NCI-H524 (cell line): ENCODE results near the gene CPSF2.
A peak's percentile ranks its signal among the peaks of the same experiment; 100 is the strongest.
"Not testable (repeated sequence)": the region's sequence is repeated elsewhere in the genome, so short reads cannot be mapped to it uniquely, and the experiment has no call there.

Experiments used
- DNase-seq, 2 experiments: peaks; one replicate each; lab custom pipeline; 2025; lab: John Stamatoyannopoulos, UW

The CPSF2 gene

DNA sequence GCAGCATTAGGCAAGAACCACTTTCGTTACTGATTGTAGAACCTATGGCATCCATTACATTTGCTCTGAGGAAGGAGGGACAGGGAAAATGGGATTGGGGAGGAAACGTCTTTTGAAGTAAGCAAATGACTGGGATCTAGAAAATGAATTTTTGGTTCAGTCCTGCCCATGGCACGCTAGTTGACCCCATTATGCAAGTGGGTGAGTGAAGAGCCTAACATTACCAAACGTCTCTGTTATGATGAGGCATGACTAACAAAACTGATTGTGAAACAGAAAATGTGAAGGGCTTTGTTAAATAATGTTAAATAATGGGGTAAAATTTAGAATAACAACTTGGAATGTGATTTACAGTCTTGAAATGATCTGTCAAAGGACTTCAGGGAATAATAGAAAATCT is 38.9 kb downstream of the CPSF2 start:
- DNase-seq: no peak

DNA sequence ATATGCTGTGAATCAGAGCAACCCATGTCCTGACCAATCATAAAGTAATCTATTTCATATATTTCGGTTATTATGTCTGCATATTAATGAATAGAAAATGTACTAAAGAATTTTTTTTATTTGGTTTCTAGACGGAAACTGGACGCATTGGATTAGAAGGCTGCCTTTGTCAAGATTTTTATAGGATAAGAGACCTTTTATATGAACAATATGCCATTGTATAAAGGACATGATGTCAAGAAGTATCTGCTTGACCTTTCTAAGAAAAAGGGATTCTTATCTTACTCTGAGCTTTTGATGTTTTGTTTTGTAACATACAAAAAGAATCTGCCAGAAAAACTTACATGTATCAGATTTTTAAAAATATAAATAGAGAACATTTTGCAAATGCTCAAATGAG is 39.8 kb downstream of the CPSF2 start:
- DNase-seq: no peak

DNA sequence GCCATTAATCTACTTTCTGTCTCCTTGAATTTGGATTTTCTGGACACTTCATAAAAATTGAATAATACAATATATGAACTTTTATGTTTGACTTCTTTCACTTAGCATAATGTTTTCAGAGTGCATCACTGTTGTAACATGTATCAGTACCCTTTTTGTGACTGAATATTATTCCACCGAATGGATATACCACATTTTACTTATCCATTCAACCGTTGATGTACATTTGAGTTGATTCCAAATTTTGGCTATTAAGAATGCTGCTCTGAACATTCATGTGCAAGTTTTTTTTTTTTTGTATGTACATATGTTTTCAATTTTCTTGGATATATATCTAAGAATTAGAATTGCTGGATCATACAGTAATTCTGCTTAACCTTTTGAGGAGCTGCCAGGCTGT is 43.2 kb downstream of the CPSF2 start:
- no peak for DNase-seq

DNA sequence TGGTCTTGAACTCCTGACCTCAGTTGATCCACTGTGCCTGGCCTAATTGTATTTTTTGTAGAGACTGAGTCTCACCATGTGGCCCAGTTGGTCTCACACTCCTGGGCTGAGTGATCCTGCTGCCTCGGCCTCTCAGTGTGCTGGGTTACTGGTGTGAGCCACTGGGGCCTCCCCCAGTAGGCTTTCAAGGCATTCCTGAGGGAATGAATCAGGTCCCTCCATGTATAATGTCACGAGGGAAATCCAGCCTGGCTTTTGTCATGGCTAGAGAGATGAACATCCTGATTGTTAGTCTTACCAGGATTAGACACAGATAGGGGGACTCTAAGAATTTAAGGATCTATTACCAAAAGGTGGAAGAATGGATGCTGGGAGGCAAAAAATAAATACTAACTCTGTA is 51.9 kb downstream of the CPSF2 start:
- no peak for DNase-seq

DNA sequence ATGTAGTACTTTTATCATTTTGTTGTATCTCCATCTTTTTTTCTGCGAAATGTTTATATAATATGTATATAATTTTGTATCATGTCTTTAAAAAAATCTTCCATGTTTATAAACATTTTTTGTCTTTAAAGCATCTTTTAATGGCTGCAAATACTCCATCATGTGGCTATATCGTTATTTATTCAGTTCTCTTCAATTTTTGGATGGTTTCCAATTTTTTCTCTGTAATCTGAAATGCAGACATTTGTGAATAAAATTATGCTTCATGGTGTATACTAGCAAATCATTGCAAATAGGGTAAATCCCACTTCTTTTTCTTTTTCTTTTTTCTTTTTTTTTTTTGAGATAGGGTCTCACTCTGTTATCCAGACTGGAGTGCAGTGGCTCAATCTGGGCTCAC is 54.0 kb downstream of the CPSF2 start:
- no peak for DNase-seq

DNA sequence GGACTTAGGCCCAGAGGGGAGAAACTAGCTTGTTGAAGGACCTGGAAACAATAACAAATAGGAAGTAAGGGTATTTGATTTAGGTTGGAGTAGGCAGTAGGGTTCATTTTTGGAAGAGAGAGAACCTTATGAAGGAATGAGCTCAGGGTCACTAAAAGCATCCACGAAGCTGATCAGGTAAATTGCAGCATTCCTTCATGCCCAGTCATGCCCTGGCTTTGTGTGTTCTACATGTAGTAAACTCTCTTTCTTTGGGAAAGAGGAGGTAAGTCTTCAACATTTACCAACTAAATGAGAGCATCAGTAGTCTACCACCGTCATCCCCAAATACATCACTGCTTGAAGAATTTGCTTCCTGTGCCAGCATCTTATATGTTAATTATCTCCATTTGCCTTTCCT is 54.7 kb downstream of the CPSF2 start:
- DNase-seq: no peak

DNA sequence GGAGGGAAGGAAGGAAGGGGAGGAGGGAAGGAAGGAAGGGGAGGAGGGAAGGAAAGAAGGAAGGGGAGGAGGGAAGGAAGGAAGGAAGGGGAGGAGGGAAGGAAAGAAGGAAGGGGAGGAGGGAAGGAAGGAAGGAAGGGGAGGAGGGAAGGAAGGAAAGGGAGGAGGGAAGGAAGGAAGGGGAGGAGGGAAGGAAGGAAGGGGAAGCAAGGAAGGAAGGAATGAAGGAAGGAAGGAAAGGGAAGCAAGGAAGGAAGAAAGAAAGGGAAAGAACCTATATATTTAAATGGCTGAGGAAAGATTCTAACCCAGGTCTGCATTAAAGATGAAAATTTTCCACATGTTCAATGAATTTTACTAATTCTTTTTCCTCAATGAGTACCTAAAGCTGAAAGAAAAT is 57.4 kb downstream of the CPSF2 start:
- DNase-seq: not testable (repeated sequence)

DNA sequence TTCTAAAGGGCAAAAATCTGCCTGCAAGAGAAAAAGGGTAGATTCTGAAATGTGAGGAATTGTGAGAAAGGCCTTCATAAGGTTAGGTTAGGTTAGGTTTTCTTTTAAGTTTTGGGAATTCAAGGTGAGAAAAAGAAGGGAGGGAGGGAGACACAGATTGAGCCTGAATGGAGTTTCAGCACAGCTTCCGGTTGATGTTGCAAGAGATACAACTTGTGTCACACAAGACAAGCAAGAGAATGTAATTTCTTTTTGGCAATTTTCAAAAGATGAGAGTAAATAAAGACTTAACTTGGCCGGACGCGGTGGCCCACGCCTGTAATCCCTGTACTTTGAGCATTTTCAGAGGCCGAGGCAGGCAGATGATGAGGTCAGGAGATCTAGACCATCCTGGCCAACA is 63.8 kb downstream of the CPSF2 start:
- no peak for DNase-seq

DNA sequence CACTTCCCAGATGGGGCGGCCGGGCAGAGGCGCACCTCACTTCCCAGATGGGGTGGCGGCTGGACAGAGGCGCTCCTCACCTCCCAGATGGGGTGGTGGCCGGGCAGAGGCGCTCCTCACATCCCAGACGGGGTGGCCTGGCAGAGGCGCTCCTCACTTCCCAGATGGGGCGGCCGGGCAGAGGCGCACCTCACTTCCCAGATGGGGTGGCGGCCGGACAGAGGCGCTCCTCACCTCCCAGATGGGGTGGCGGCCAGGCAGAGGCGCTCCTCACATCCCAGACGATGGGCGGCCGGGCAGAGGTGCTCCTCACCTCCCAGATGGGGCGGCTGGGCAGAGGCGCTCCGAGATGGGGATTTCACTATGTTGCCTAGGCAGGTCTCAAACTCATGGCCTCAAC is 65.8 kb downstream of the CPSF2 start:
- not testable (repeated sequence) for DNase-seq

DNA sequence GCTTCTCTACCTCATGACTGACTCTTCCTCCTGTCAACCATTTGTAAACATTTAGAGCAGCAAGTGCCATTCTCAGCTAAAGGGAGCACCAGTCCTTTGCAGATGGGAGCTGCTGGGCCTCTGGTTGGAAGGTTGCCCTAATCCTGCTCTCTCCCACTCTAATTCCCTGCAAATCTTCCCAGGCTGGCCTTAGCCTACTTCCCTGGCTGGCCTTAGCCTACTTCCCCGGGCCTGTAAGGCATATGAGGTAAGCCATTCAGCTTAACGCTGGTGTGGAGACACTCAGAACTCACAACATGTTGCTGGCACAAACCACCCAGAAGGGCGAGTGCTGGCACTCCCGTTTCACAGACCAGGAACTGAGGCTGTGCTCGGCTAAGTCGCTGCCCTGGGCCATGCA is 69.0 kb downstream of the CPSF2 start:
- DNase-seq: peak in 1 of 2 experiments; percentile 68

DNA sequence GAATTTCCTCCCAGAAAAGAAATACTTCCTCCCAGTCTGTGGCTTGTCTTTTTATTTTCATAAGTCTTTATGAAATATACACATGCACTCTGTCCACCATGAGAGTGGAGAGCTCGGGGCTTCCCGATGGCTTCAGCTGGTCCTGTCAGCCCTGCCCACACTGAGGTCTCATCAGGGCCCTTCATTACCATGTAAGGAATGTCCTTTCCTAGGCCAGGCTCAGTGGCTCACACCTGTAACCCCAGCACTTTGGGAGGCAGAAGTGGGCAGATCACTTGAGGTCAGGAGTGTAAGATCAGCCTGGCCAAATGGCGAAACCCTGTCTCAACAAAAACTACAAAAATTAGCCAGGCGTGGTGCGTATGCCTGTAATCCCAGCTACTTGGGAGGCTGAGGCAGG is 77.0 kb downstream of the CPSF2 start:
- no peak for DNase-seq

DNA sequence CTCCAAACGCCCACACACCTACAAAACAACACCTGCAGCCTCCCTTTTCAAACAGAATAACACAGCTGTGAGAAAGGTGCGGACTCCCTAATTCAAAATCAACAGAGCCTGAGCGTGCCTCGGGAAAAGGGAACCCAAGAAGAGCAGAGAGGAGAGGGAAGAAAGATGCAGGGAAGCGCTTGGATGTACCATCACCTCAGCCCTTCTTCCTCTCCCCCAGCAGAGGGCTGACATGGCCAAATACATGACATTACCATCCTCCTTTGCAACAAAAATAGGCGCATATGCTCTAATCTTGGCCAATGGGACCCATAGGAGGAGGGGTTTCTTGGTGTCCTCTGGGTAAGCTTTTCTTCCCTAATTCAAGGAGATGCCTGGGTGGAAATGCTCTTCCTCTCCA is 78.0 kb downstream of the CPSF2 start:
- no peak for DNase-seq

DNA sequence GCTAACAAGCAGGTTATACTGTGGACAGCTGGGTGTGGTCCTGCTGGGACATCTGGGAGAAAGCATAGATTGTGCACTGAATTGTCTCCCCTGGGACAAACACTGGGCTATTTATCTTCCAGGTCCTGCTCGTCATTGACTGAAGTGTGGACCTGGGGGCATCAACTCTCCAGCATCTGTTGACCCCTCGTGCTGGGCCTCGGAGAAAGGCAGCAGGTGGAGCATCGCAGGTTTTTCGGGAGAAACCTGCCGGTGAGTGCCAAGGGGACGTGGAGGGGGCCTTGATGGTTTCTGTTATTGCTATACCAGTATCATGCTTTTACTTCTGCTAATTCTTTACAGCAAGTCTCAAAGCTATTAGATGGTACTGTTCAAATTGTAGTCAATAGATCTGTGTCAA is 81.3 kb downstream of the CPSF2 start:
- DNase-seq: no peak

DNA sequence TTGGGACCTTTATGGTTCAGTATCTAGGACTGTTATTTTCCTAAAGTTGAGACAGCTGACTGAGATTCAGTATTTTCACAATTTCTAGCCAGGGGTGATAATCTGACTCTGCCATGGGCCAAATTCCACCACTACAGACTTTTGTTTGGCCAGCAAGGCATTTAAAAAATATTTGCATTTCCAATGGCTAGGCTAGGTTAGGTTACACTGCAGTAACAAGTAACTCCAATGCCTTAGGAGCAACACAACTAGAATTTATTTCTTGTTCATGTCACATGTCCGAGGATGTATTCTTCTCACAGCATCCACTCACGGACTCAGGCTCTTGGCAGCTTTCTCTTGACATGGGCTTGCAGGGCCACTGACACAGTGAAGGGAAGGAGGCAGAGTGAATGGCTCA is 83.0 kb downstream of the CPSF2 start:
- DNase-seq: no peak

DNA sequence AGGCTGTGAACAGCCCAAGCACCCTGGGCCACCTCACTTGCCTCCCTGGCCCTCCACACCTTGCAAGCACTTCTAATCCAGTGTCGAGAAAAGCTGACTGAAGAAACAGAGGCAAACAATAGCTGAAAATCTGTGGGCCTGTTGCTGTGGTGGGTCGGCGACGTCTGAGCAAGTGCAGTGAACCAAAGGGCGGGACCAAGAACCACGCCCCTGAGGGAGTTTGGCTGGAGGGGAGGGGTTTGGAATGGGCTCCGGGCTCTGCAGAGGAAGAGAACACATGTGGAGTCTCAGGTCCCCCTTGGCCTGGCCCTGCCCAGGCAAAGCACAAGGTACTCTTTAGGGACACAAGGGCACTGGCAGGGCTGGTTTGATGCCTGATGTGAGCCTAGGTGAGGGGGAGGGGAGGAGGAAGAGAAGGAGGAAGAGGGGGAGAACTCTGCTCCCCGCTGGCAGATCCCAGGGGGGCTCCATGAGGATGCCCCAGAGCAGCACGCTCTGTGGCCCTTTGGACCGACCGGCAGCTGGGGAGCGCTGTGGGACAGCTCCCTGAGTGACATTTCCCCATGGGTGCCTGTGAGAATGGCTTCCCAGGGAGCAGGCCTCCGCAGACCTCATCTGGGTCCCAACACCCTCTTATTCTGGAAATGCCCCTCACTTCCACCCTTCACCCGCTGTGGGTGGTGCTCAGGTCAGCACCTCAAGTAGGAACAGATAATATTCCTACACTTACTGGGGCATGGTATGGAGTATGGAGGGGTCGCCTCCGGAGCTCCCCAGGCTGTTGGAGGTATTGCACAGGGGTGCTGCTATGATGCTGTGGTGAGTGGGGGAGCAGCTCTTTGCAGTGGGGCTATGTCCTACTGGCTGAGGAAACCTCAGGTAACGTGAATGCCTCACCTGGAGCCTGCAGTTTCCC is 85.5 kb downstream of the CPSF2 start:
- DNase-seq: no peak

DNA sequence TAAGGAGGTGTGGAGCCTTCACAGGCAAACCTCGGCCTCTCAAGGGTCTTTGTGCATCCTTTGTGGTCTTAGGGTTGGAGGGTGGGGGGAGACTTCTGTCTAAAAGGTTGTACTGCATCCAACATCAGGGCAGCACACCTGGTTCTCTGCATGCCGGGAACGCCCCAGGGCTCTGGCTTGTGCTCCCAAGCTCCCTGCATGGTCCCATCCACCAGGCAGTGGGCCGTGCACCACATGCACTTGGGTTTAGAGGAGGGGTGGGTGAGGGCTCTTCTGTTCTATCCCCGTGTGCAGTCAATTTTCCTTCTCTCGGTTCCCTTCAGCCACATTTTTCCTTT is 86.1 kb downstream of the CPSF2 start:
- DNase-seq: no peak

DNA sequence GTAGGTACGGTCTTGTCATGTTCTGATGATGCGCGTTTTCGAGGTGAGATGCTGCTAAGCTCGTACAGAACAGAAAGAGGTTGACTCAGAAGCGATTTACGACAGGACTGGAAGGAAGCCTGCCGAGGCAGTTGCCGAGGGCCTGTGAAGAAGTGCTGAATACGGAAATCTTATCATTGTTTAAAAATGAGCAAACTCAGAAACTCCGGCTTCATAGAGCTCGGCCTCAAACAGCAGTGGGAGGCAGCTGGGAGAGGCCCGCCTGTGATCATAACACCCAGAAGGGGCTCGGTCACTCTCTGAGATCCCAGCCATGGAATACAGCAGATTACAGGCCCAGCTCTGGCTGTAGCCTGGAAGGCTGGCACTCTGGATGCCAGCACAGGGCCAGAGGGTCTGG is 87.4 kb downstream of the CPSF2 start:
- no peak for DNase-seq

DNA sequence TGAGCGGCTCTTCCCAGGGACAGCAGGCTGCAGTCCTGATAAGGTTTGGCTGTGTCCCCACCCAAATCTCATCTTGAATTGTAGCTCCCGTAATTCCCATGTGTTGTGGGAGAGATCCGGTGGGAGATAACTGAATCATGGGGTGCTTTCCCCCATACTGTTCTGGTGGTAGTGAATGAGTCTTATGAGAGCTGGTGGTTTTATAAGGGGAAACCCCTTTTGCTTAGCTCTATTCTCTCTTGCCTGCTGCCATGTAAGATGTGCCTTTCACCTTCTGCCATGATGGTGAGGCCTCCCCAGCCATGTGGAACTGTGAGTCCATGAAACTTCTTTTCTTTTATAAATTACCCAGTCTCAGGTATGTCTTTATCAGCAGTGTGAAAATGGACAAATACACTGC is 91.4 kb downstream of the CPSF2 start:
- DNase-seq: not testable (repeated sequence)

DNA sequence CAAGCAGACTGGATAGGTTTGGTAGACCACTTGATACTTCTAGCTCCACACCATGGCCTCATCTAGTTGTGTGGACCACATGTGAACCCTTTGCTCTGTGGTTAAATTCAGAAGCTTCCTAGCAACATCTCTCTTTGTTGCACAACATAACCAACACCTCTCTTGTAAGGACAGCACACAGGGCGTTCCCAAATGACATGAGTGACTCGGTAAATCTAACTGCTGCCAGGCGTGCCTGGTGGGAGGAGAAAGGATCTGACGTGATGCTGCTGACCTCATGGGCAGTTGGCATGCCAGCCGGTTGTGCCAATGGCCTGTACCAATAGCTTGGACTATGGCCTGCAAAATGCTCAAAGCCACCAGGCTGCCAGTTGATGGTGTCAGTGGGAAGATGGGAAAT is 93.8 kb downstream of the CPSF2 start:
- no peak for DNase-seq

DNA sequence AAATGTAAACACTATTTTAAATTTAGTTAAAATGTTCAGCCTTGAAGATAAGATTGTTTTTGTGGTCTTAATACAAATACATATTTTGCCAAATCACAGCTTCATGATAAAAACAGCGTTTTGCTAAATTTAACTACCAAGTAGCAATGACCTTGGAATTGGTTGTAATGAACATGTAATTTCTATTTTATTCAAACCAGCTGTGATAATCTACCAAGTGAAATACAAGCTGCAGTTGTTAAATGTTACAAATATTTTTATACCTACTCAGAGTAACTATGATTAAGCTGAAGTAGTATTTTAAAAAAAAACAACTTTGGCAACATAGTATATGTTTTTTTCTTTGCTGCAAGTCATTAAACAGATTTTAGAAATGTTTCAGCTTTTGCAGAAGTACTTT is 96.2 kb downstream of the CPSF2 start:
- DNase-seq: no peak
